GM21447 (cell line): ENCODE measurements around the gene LYZL6.
"Not testable (repeated sequence)": the region's sequence is repeated elsewhere in the genome, so short reads cannot be mapped to it uniquely, and the experiment has no call there.

Experiments
- ATAC-seq: cut with Tn5 transposase; IDR thresholded peaks from one replicate; pipeline ENCODE4 v1.9.1; 2021; ENCODE audit not compliant: unreplicated experiment

Gene LYZL6

GRCh38 chr17:35947156-35947585 is 3.7 kb upstream of the LYZL6 start:
- no peak for ATAC-seq

- no peak for ATAC-seq
Measured at GRCh38 chr17:35944151-35944550, 638 bp upstream of the LYZL6 start.

GRCh38 chr17:35942588-35943186 is 826 bp downstream of the LYZL6 start:
- ATAC-seq: no peak

- ATAC-seq: not testable (repeated sequence)
Measured at GRCh38 chr17:35938492-35938891, 5.0 kb downstream of the LYZL6 start.

- no peak for ATAC-seq
Measured at GRCh38 chr17:35936063-35936462, 7.5 kb downstream of the LYZL6 start.

- ATAC-seq: no peak
Measured at GRCh38 chr17:35934760-35935159, 8.8 kb downstream of the LYZL6 start.

GRCh38 chr17:35932586-35932985 is 10.9 kb downstream of the LYZL6 start:
- no peak for ATAC-seq

GRCh38 chr17:35931794-35932425 is 11.6 kb downstream of the LYZL6 start:
- ATAC-seq: no peak

GRCh38 chr17:35930211-35931065 is 13.1 kb downstream of the LYZL6 start, which contains the start of gene RDM1:
Gene RDM1 (minus strand): TSS chr17:35930773. CDS start chr17:35930727, 46 bp downstream.
- ATAC-seq: no peak

GRCh38 chr17:35927714-35928113 is 15.8 kb downstream of the LYZL6 start:
- no peak for ATAC-seq

- no peak for ATAC-seq
Measured at GRCh38 chr17:35923609-35924114, 19.9 kb downstream of the LYZL6 start.

GRCh38 chr17:35920229-35920628 is 23.3 kb downstream of the LYZL6 start:
- ATAC-seq: no peak

GRCh38 chr17:35918665-35919064 is 24.8 kb downstream of the LYZL6 start:
- ATAC-seq: no peak

- no peak for ATAC-seq
Measured at GRCh38 chr17:35917519-35918213, 25.8 kb downstream of the LYZL6 start.

GRCh38 chr17:35915153-35915964 is 28.2 kb downstream of the LYZL6 start:
- ATAC-seq: no peak

- no peak for ATAC-seq
Measured at GRCh38 chr17:35914354-35914753, 29.2 kb downstream of the LYZL6 start.

GRCh38 chr17:35913609-35914008 is 29.9 kb downstream of the LYZL6 start:
- ATAC-seq: no peak

GRCh38 chr17:35912942-35913341 is 30.6 kb downstream of the LYZL6 start:
- ATAC-seq: no peak

- no peak for ATAC-seq
Measured at GRCh38 chr17:35912339-35912912, 31.1 kb downstream of the LYZL6 start.

- ATAC-seq: no peak
Measured at GRCh38 chr17:35909408-35909807, 34.1 kb downstream of the LYZL6 start.
